KMS-11 (cell line): ENCODE data around the gene PDXK.

ENCODE experiments used
- H2AFZ ChIP-seq: fragments of 200-600 bp; sonication (generic); 2 replicates; pipeline ENCODE4 v1.6.1; 2016; ENCODE audit warnings: antibody characterized with exemption, mixed run types, low read depth
- H3K27ac ChIP-seq: fragments of 200-600 bp; sonication (generic); 2 replicates; pipeline ENCODE4 v1.6.1; 2016; ENCODE audit warnings: mild to moderate bottlenecking, mixed run types
- H3K27me3 ChIP-seq: fragments of 200-600 bp; sonication (generic); 2 replicates; pipeline ENCODE4 v1.6.1; 2017; ENCODE audit warnings: mild to moderate bottlenecking, low read depth, mixed run types, moderate library complexity; ENCODE audit not compliant: insufficient read depth
- H3K36me3 ChIP-seq: fragments of 200-600 bp; sonication (generic); 2 replicates; pipeline ENCODE4 v1.6.1; 2017; ENCODE audit warnings: mild to moderate bottlenecking, mixed run types; ENCODE audit not compliant: insufficient read depth
- H3K4me1 ChIP-seq: fragments of 200-600 bp; sonication (generic); 2 replicates; pipeline ENCODE4 v1.6.1; 2016; ENCODE audit warnings: mild to moderate bottlenecking, low read depth, mixed run types; ENCODE audit not compliant: poor library complexity, severe bottlenecking
- H3K4me2 ChIP-seq: fragments of 200-600 bp; sonication (generic); 2 replicates; pipeline ENCODE4 v1.7.0; 2016; ENCODE audit warnings: mild to moderate bottlenecking, mixed run types
- H3K4me3 ChIP-seq: fragments of 200-600 bp; sonication (generic); IDR thresholded peaks from 2 replicates; pipeline ENCODE4 v1.6.1; 2017; ENCODE audit warnings: low read depth, low read length, mixed read lengths; ENCODE audit not compliant: insufficient read depth
- H3K79me2 ChIP-seq: fragments of 200-600 bp; sonication (generic); 2 replicates; pipeline ENCODE4 v1.6.1; 2016; ENCODE audit warnings: low read depth, mixed run types; ENCODE audit not compliant: insufficient read depth
- H3K9ac ChIP-seq: fragments of 200-600 bp; sonication (generic); 2 replicates; pipeline ENCODE4 v1.6.1; 2016; ENCODE audit warnings: mild to moderate bottlenecking, mixed run types
- H4K20me1 ChIP-seq: fragments of 200-600 bp; sonication (generic); 2 replicates; pipeline ENCODE4 v1.6.1; 2016; ENCODE audit warnings: mild to moderate bottlenecking, mixed run types; ENCODE audit not compliant: insufficient read depth
- CTCF ChIP-seq: fragments of 200-600 bp; sonication (generic); conservative IDR thresholded peaks from 2 replicates; pipeline ENCODE4 v1.6.1; 2017; ENCODE audit warnings: low read depth, mild to moderate bottlenecking, antibody characterized with exemption, low read length, moderate library complexity, mixed read lengths

The PDXK gene

GRCh38 chr21:43792406-43792805, 73.5 kb downstream of the PDXK start:
- H3K79me2 ChIP-seq = peaks cover 50% of the 10 kb centered on the region
- H3K9ac ChIP-seq = no peak overlapping the region
- no peak overlapping the region for H3K27ac ChIP-seq
- H3K36me3 ChIP-seq = peaks cover 26% of the 10 kb centered on the region; the same call in 1 of the 2 replicates
- H3K4me3 ChIP-seq = no peak overlapping the region
- H2AFZ ChIP-seq = no peak overlapping the region
- H3K4me2 ChIP-seq = no peak overlapping the region
- no peak for TF ChIP-seq CTCF
- peaks cover 20% of the 10 kb centered on the region for H3K4me1 ChIP-seq
- H3K27me3 ChIP-seq = no peaks in the 10 kb centered on the region
- H4K20me1 ChIP-seq = peaks cover 6% of the 10 kb centered on the region; the same call in 1 of the 2 replicates

- H2AFZ ChIP-seq = no peak overlapping the region
- H4K20me1 ChIP-seq = peaks cover 6% of the 10 kb centered on the region; the same call in 1 of the 2 replicates
- H3K36me3 ChIP-seq = peaks cover 31% of the 10 kb centered on the region; the same call in 1 of the 2 replicates
- no peak overlapping the region for H3K27ac ChIP-seq
- TF ChIP-seq CTCF = no peak
- no peaks in the 10 kb centered on the region for H3K27me3 ChIP-seq
- H3K79me2 ChIP-seq = peaks cover 50% of the 10 kb centered on the region
- H3K4me3 ChIP-seq = no peak overlapping the region
- peaks cover 20% of the 10 kb centered on the region for H3K4me1 ChIP-seq
- H3K9ac ChIP-seq = no peak overlapping the region
- no peak overlapping the region for H3K4me2 ChIP-seq
Observed at GRCh38 chr21:43793243-43793642, 74.3 kb downstream of the PDXK start.

- Histone ChIP-seq H4K20me1 (peaks cover 6% of the 10 kb centered on the region; the same call in 1 of the 2 replicates), H2AFZ (no peak overlapping the region), H3K27me3 (no peaks in the 10 kb centered on the region), H3K4me1 (peaks cover 15% of the 10 kb centered on the region), H3K79me2 (peaks cover 50% of the 10 kb centered on the region), H3K9ac (no peak overlapping the region), H3K36me3 (peaks cover 31% of the 10 kb centered on the region; the same call in 1 of the 2 replicates), H3K4me3 (no peak overlapping the region), H3K27ac (no peak overlapping the region), H3K4me2 (no peak overlapping the region)
- TF ChIP-seq CTCF = no peak
Observed at GRCh38 chr21:43794311-43794710, 75.4 kb downstream of the PDXK start.

DNA sequence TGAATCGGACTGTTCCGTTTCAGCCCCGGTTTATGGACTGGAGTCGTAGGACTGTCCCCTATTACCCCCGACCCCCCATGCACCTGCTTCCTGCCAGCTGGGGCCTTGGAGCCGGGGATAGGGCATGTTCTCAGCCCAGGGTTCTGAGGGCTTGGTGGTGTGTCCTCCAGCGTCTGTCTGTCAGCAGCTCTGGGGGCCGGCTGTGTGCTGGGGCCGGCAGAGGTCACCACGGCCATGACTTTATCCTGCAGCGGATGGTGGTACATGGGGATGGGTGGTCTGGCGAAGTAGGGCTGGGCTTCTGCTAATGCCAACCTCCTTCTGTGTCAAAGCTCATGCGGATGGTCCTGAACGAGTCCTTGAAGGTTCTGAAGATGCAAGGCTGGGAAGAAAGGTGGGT, 75.9 kb downstream of the PDXK start:
- Histone ChIP-seq H3K36me3 (peaks cover 32% of the 10 kb centered on the region; the same call in 1 of the 2 replicates), H4K20me1 (peaks cover 6% of the 10 kb centered on the region; the same call in 1 of the 2 replicates)

More for the DNA sequence above, 75.9 kb downstream of the PDXK start:
- H3K4me1 ChIP-seq = peaks cover 15% of the 10 kb centered on the region
- H3K27ac ChIP-seq = no peak overlapping the region
- no peak for TF ChIP-seq CTCF
- H2AFZ ChIP-seq = no peak overlapping the region
- H3K4me2 ChIP-seq = no peak overlapping the region
- no peak overlapping the region for H3K9ac ChIP-seq
- H3K27me3 ChIP-seq = no peaks in the 10 kb centered on the region
- no peak overlapping the region for H3K4me3 ChIP-seq
- H3K79me2 ChIP-seq = peaks cover 45% of the 10 kb centered on the region
